Esophagus squamous epithelium (tissue), 4 donors: ENCODE results near the gene UBE2J2.

Experiments used
- CTCF ChIP-seq, 6 experiments: fragments of 450-650 bp in 4 of 6; fragments of 200-600 bp in 2 of 6; sonication (generic) in 2 of 6; IDR thresholded peaks; one replicate each; pipeline ENCODE4 v1.5.1; 2016 to 2019; ENCODE audit warnings: antibody characterized with exemption in 6 of 6, mild to moderate bottlenecking in 4 of 6, moderate library complexity in 4 of 6
- POLR2A ChIP-seq, 4 donors: fragments of 450-650 bp; IDR thresholded peaks; one replicate each; pipeline ENCODE4 v1.6.1; 2017; ENCODE audit warnings: antibody characterized with exemption in 4 of 4, mild to moderate bottlenecking in 4 of 4, moderate library complexity in 3 of 4

- TF ChIP-seq POLR2A (IDR thresholded peaks at IDR 0.05), result no peak
- no peak for TF ChIP-seq CTCF (IDR thresholded peaks at IDR 0.05)
These were observed 20.7 kb upstream of the UBE2J2 start for GRCh38 chr1:1294250-1294890.
